Gastrocnemius medialis (tissue), 4 donors: Measurements from ENCODE around the gene SYNRG. TPM values are rescaled to one million over a fixed set of nuclear protein-coding genes. Genes with fewer than 3 reads are reported as not detected.

ENCODE experiments used
- ATAC-seq, 2 donors: fragments of 150-250 bp; one replicate each; pipeline ENCODE4 v1.9.1; 2016
- DNase-seq, 2 donors: peaks; one replicate each; pipeline ENCODE4 v3.0.0-alpha.2; 2019
- H3K27ac ChIP-seq, 4 donors: fragments of 200-600 bp; sonication (generic); 1 replicate in 1 of 4; 2 replicates in 3 of 4; pipeline ENCODE4 v1.5.1; 2016 to 2018; ENCODE audit warnings: mild to moderate bottlenecking in 2 of 4, moderate library complexity in 1 of 4
- H3K27me3 ChIP-seq, 3 donors: fragments of 200-600 bp; sonication (generic) in 2 of 3; 1 replicate in 1 of 3; 2 replicates in 2 of 3; pipeline versions ENCODE4 v1.5.1 to v1.6.0; 2016 to 2019; ENCODE audit warnings: mild to moderate bottlenecking in 1 of 3, moderate library complexity in 1 of 3
- H3K36me3 ChIP-seq, 2 donors: fragments of 200-600 bp; sonication (generic) in 1 of 2; one replicate each; pipeline ENCODE4 v1.5.1; 2017 to 2018
- H3K4me1 ChIP-seq, 2 donors: fragments of 200-600 bp; sonication (generic) in 1 of 2; one replicate each; pipeline ENCODE4 v1.5.1; 2016 to 2017; ENCODE audit warnings: mild to moderate bottlenecking in 2 of 2
- H3K4me3 ChIP-seq, 4 donors: fragments of 200-600 bp; sonication (generic) in 3 of 4; 1 replicate in 1 of 4; 2 replicates in 3 of 4; pipeline ENCODE4 v1.5.1; 2016 to 2019; ENCODE audit warnings: mild to moderate bottlenecking in 2 of 4
- H3K9me3 ChIP-seq, 3 donors: fragments of 200-600 bp; sonication (generic) in 2 of 3; 1 replicate in 1 of 3; 2 replicates in 2 of 3; pipeline ENCODE4 v1.5.1; 2016 to 2019
- CTCF ChIP-seq, 5 experiments: fragments of 450-650 bp in 3 of 5; fragments of 200-600 bp in 2 of 5; sonication (generic) in 2 of 5; IDR thresholded peaks in 4 of 5; conservative IDR thresholded peaks in 1 of 5; 1 replicate in 4 of 5; 2 replicates in 1 of 5; pipeline ENCODE4 v1.5.1; 2016 to 2019; ENCODE audit warnings: antibody characterized with exemption in 5 of 5, mild to moderate bottlenecking in 3 of 5, moderate library complexity in 3 of 5
- POLR2A ChIP-seq, 2 donors: fragments of 450-650 bp; IDR thresholded peaks; one replicate each; pipeline ENCODE4 v1.6.1; 2017; ENCODE audit warnings: antibody characterized with exemption in 2 of 2, mild to moderate bottlenecking in 2 of 2, moderate library complexity in 2 of 2
- in situ Hi-C, 4 donors: fragments of 200-750 bp; cut with MboI; loops; one replicate each; pipeline versions ENCODE4 v1.15.0 to v1.8.0; 2017; ENCODE audit warnings: low sequenced_read_pairs in 4 of 4
- intact Hi-C: fragments of 100-400 bp; cut with DNase I; formaldehyde crosslinking; loops from one replicate; pipeline ENCODE4 v1.15.1; 2023; ENCODE audit warnings: low total_unique reads
- total RNA-seq, 4 donors: library from RNA; depleted of rRNA; stranded (reverse); fragments of >200 nt; gene quantifications; one replicate each; pipeline versions ENCODE4 v1.1.0 to v1.2.3, GENCODE V29; 2016

SYNRG gene
- total RNA-seq, 4 donors from 2014 or later = 16.0 to 25.0 (median 21.9) TPM

DNA sequence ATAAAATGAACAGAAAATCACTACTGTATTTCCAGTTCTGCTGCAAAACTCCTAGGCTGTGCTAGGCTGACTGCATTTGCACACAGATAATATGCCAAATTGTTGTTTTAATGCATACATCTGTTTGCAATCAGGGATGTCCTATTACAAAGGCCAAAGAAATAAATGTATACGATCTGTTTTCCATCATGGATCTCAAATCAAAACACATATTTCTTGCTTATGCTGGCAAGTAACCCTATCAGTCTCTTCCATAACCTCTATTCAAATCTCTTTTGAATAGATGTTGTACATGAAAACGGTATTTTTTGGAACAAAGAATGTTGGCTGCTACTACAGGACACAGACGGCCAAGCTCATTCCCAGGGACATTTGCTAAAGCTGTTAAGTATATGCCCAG is 62.9 kb downstream of the SYNRG start:
- TF ChIP-seq POLR2A (IDR thresholded peaks at IDR 0.05) (no peak), CTCF (IDR thresholded peaks at IDR 0.05 in 4 of 5, conservative IDR thresholded peaks at IDR 0.05 in 1 of 5) (no peak)
- Histone ChIP-seq H3K4me1 (peaks cover 18 to 22% of the 10 kb centered on the region in 2 donors), H3K9me3 (no peaks in the 10 kb centered on the region), H3K36me3 (peaks cover 0 to 17% of the 10 kb centered on the region in 2 donors), H3K27me3 (no peaks in the 10 kb centered on the region), H3K27ac (no peak overlapping the region), H3K4me3 (no peak overlapping the region)
- ATAC-seq (no peak), DNase-seq (no peak)
- in situ Hi-C loops (no loop called here), intact Hi-C loops (no loop called here)

DNA sequence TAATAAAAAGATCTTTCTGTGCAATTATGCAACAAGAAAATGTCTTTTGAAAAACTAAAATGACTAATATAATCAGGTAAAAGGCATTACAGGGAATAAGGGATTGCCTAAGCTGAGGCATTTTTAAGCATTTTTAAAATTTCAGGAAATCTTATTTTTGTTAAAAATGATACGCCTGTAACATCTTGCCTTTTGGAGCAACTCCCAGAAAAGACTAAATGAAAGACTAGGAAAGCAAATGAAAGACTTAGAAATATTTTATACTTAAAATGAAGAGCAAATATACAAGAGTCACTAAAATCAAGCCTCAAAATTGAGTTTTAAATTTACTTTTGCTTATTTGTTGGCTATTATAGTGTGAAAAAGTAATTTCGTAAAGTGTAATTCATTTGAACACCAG is 63.7 kb downstream of the SYNRG start:
- H3K4me1 ChIP-seq = peaks cover 11 to 15% of the 10 kb centered on the region in 2 donors
- no peak overlapping the region for H3K27ac ChIP-seq
- in situ Hi-C loops = no loop called here
- H3K36me3 ChIP-seq = peaks cover 0 to 24% of the 10 kb centered on the region in 2 donors
- intact Hi-C loops = no loop called here
- TF ChIP-seq POLR2A (IDR thresholded peaks at IDR 0.05) = no peak
- TF ChIP-seq CTCF (IDR thresholded peaks at IDR 0.05 in 4 of 5, conservative IDR thresholded peaks at IDR 0.05 in 1 of 5) = no peak
- DNase-seq (no peak), ATAC-seq (no peak)
- no peak overlapping the region for H3K4me3 ChIP-seq
- H3K27me3 ChIP-seq = no peaks in the 10 kb centered on the region
- H3K9me3 ChIP-seq = no peaks in the 10 kb centered on the region

DNA sequence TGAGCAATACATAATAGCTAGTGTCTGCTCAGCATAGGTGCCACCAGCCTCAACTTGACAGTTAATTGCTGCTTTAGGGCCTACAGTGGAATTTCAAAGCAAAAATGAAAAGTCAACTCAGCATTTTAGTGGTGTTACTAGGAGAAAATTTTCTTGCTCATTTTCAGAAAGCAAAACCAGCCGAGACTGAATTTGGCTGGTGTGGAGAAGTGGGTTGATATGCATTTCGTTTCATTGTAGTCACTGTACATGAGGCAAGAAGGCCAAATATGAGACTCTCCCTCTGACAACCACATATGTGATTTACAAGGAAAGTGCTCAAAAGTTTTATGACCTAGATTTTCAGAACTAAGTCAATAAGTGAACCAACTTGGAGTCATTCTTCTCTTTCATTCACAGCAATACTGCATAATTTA is 65.6 kb downstream of the SYNRG start:
- ATAC-seq (no peak), DNase-seq (no peak)
- Histone ChIP-seq H3K4me3 (no peak overlapping the region), H3K4me1 (peaks cover 11% of the 10 kb centered on the region in 2 donors), H3K36me3 (peaks cover 0 to 42% of the 10 kb centered on the region in 2 donors), H3K27ac (no peak overlapping the region), H3K27me3 (no peaks in the 10 kb centered on the region), H3K9me3 (no peaks in the 10 kb centered on the region)
- in situ Hi-C loops = no loop called here
- TF ChIP-seq CTCF (IDR thresholded peaks at IDR 0.05 in 4 of 5, conservative IDR thresholded peaks at IDR 0.05 in 1 of 5) (no peak), POLR2A (IDR thresholded peaks at IDR 0.05) (no peak)
- intact Hi-C loops = no loop called here

GRCh38 chr17:37541880-37542660 is 67.1 kb downstream of the SYNRG start:
- DNase-seq = no peak
- Histone ChIP-seq H3K36me3 (peaks cover 0 to 58% of the 10 kb centered on the region in 2 donors), H3K27ac (no peak overlapping the region), H3K9me3 (no peaks in the 10 kb centered on the region), H3K4me1 (no peaks in the 10 kb centered on the region), H3K27me3 (no peaks in the 10 kb centered on the region), H3K4me3 (no peak overlapping the region)
- TF ChIP-seq POLR2A (IDR thresholded peaks at IDR 0.05) = no peak
- TF ChIP-seq CTCF (IDR thresholded peaks at IDR 0.05 in 4 of 5, conservative IDR thresholded peaks at IDR 0.05 in 1 of 5) = no peak
- in situ Hi-C loops = no loop called here
- ATAC-seq = no peak
- intact Hi-C loops = no loop called here
